Heart right ventricle (tissue), 16 donors: ENCODE data around the gene MYO5B. TPM values are rescaled to one million over a fixed set of nuclear protein-coding genes. Genes with fewer than 3 reads are reported as not detected.

Experiments used
- ATAC-seq, 8 donors: fragments of 200-7000 bp; cut with Tn5 transposase; one replicate each; pipeline ENCODE4 v1.9.1; 2020; ENCODE audit warnings: mild to moderate bottlenecking in 8 of 8, moderate library complexity in 8 of 8, moderate number of reproducible peaks in 1 of 8
- DNase-seq, 2 donors: peaks; one replicate each; pipeline ENCODE4 v3.0.0-alpha.2; 2020
- H3K27ac ChIP-seq, 10 donors: fragments of 200-600 bp; sonication (generic) in 2 of 10; one replicate each; pipeline versions ENCODE4 v1.5.0 to v1.8.0; 2020 to 2022; ENCODE audit warnings: mild to moderate bottlenecking in 3 of 10
- H3K27me3 ChIP-seq, 7 donors: fragments of 200-600 bp; one replicate each; pipeline ENCODE4 v1.8.0; 2021 to 2022; ENCODE audit warnings: mild to moderate bottlenecking in 2 of 7
- H3K36me3 ChIP-seq, 9 donors: fragments of 200-600 bp; sonication (generic) in 1 of 9; one replicate each; pipeline versions ENCODE4 v1.5.0 to v1.8.0; 2020 to 2022; ENCODE audit warnings: mild to moderate bottlenecking in 2 of 9
- H3K4me1 ChIP-seq, 9 donors: fragments of 200-600 bp; sonication (generic) in 1 of 9; one replicate each; pipeline versions ENCODE4 v1.5.0 to v1.8.0; 2020 to 2022; ENCODE audit warnings: mild to moderate bottlenecking in 4 of 9
- H3K4me3 ChIP-seq, 10 donors: fragments of 200-600 bp; sonication (generic) in 2 of 10; one replicate each; pipeline versions ENCODE4 v1.5.0 to v1.8.0; 2020 to 2022; ENCODE audit warnings: mild to moderate bottlenecking in 7 of 10, moderate library complexity in 2 of 10
- H3K9me3 ChIP-seq, 11 donors: fragments of 200-600 bp in 10 of 11; sonication (generic) in 2 of 11; one replicate each; pipeline versions ENCODE4 v1.5.0 to v1.8.0; 2013 to 2022; ENCODE audit warnings: mild to moderate bottlenecking in 2 of 11, control low read depth in 1 of 11, moderate library complexity in 1 of 11
- CTCF ChIP-seq, 9 donors: fragments of 200-600 bp; sonication (generic) in 2 of 9; IDR thresholded peaks; one replicate each; pipeline versions ENCODE4 v1.5.0 to v1.8.0; 2021 to 2022; ENCODE audit warnings: antibody characterized with exemption in 9 of 9, mild to moderate bottlenecking in 5 of 9, moderate library complexity in 1 of 9
- WGBS, 2 donors: extraction: QIAGEN DNeasy Blood & Tissue Kit; methylation state at CpG; one replicate each; pipeline ENCODE4 v1.1.7; 2013; ENCODE audit warnings: inconsistent platforms in 1 of 2; 5-methylcytosine and 5-hydroxymethylcytosine counted together
- intact Hi-C, 10 donors: fragments of 100-400 bp; cut with DNase I; formaldehyde crosslinking; loops; one replicate each; pipeline versions ENCODE4 v1.11.1 to v1.14.2; 2022
- polyA plus RNA-seq, 2 donors: library from polyadenylated mRNA; stranded (reverse); fragments of 200-250 nt; gene quantifications; one replicate each; pipeline ENCODE4 v1.2.3, GENCODE V29; 2013
- total RNA-seq, 10 donors: library from RNA; stranded (reverse); fragmentation: NEBNext Ultra II Directional in 3 of 10; extraction: Animal tissue kit (Norgen Biotek cat#: 25700) in 3 of 10; gene quantifications; one replicate each; pipeline versions ENCODE4 v1.2.1 to v1.2.4, GENCODE V29; 2021 to 2023
- donor health status: Arrhythmogenic right ventricular cardiomyopathy.
- donor health status: ischemic (EF 13 %, LVEDD 7.1; RV severe dilation, severe dysfunction).
- donor health status: healthy with polysubstance abuse.
- donor health status: DM: no; HTN: yes; CAD: no.
- donor health status: DM: no; HTN: no; CAD: no.
- donor health status: ischemic (EF 25% LVEDD 6.9; RV normal size, moderate dysfunction).
- donor health status: ischemic (EF 25% LVEDD 5.7; RV mildly dilated, moderate dysfunction).
- donor health status: healthy.
- donor health status: DM: yes; HTN: yes; CAD: no.
- donor health status: Ischemic cardiomyopathy.
- donor health status: ischemic (EF 35%, LVEDD 5.7; RV mildly dilated, moderate dysfunction).
- donor health status: nonischemic (EF 11% LVEDD 7.7; RV severe dilation, severe dysfunction).
- donor health status: DM: yes; HTN: yes; CAD: no.
- donor health status: PGD.
- donor health status: ischemic (EF 29% LVEDD 5.4; RV normal size, mild dysfunction).
- donor health status: nonischemic (EF 23%, LVEDD 6.1; RV moderate dilation, normal function).

MYO5B gene
- total and polyA plus RNA-seq, 12 donors = 0.20 to 3.7 (median 0.93) TPM

- 63 to 64% methylated on average over 5 of the region's 5 CpGs for WGBS, 2 donors
- Histone ChIP-seq H3K9me3 (no peaks in the 10 kb centered on the region), H3K4me3 (no peak overlapping the region), H3K36me3 (no peaks in the 10 kb centered on the region), H3K27ac (no peak overlapping the region), H3K27me3 (peaks cover 0 to 12% (median 0%) of the 10 kb centered on the region in 7 donors), H3K4me1 (peaks cover 0 to 11% (median 0%) of the 10 kb centered on the region in 9 donors)
- TF ChIP-seq CTCF (IDR thresholded peaks at IDR 0.05) = no peak
- DNase-seq (no peak), ATAC-seq (no peak)
- intact Hi-C loops = loop anchor here in 1 of 10 donors (10.0 kb wide), 1 partner anchor 360 kb away; no protein-coding TSS in a partner anchor
These were observed 120.5 kb downstream of the MYO5B start for GRCh38 chr18:50074404-50074803.

GRCh38 chr18:50073319-50073718 is 121.6 kb downstream of the MYO5B start:
- Histone ChIP-seq H3K36me3 (no peaks in the 10 kb centered on the region), H3K9me3 (no peaks in the 10 kb centered on the region), H3K27me3 (peaks cover 0 to 12% (median 0%) of the 10 kb centered on the region in 7 donors), H3K4me3 (no peak overlapping the region), H3K4me1 (peaks cover 0 to 9% (median 0%) of the 10 kb centered on the region in 9 donors), H3K27ac (no peak overlapping the region)
- intact Hi-C loops = loop anchor here in 1 of 10 donors (10.0 kb wide), 1 partner anchor 361 kb away; no protein-coding TSS in a partner anchor
- TF ChIP-seq CTCF (IDR thresholded peaks at IDR 0.05) = no peak
- DNase-seq (no peak), ATAC-seq (no peak)
- WGBS, 2 donors = 64 to 75% methylated on average over 2 of the region's 2 CpGs

- 69 to 79% methylated on average over 2 of the region's 2 CpGs for WGBS, 2 donors
- Histone ChIP-seq H3K36me3 (no peaks in the 10 kb centered on the region), H3K4me1 (peaks cover 0 to 9% (median 0%) of the 10 kb centered on the region in 9 donors), H3K4me3 (no peak overlapping the region), H3K9me3 (no peaks in the 10 kb centered on the region), H3K27ac (no peak overlapping the region), H3K27me3 (peaks cover 0 to 7% (median 0%) of the 10 kb centered on the region in 7 donors)
- ATAC-seq = no peak
- no peak for TF ChIP-seq CTCF (IDR thresholded peaks at IDR 0.05)
- DNase-seq = no peak
- intact Hi-C loops = loop anchor here in 1 of 10 donors (10.0 kb wide), 1 partner anchor 363 kb away; no protein-coding TSS in a partner anchor
These were observed 122.8 kb downstream of the MYO5B start for GRCh38 chr18:50072146-50072545.

- H3K4me3 ChIP-seq = no peak overlapping the region
- H3K27ac ChIP-seq = no peak overlapping the region
- peaks cover 0 to 7% (median 0%) of the 10 kb centered on the region in 7 donors for H3K27me3 ChIP-seq
- no peak for ATAC-seq
- 70 to 76% methylated on average over 4 of the region's 4 CpGs for WGBS, 2 donors
- no peaks in the 10 kb centered on the region for H3K9me3 ChIP-seq
- peaks cover 0 to 9% (median 0%) of the 10 kb centered on the region in 9 donors for H3K4me1 ChIP-seq
- DNase-seq = no peak
- no peaks in the 10 kb centered on the region for H3K36me3 ChIP-seq
- intact Hi-C loops = loop anchor here in 1 of 10 donors (10.0 kb wide), 1 partner anchor 363 kb away; no protein-coding TSS in a partner anchor
- no peak for TF ChIP-seq CTCF (IDR thresholded peaks at IDR 0.05)
These were observed 123.5 kb downstream of the MYO5B start for GRCh38 chr18:50071397-50071796.
